HG03025 (cell line): Measurements from ENCODE around the gene ABCC4.

Experiments
- ATAC-seq: cut with Tn5 transposase; IDR thresholded peaks from one replicate; pipeline ENCODE4 v1.9.1; 2021; ENCODE audit warnings: mild to moderate bottlenecking, moderate library complexity; ENCODE audit not compliant: unreplicated experiment, low FRiP score

ABCC4 gene

DNA sequence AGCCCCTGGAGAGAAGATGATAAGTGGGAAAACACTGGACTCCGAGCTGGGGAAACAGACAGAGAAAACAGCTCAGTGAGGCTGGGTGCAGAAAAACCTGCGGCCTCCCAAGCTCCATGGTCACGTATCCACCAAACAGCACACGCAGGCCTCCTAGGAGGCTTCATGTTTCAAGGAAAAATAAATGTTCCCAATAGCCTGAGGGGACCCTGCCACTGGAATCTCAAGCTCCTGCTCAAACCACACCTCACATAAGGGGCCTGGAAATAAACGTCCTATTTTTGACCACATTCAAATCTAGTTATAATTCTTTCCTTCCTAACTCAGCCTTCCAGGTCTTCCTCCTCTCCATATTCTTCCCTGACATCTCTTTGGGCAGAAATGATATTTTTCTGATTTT lies 225.7 kb downstream of the ABCC4 start:
- no peak for ATAC-seq

DNA sequence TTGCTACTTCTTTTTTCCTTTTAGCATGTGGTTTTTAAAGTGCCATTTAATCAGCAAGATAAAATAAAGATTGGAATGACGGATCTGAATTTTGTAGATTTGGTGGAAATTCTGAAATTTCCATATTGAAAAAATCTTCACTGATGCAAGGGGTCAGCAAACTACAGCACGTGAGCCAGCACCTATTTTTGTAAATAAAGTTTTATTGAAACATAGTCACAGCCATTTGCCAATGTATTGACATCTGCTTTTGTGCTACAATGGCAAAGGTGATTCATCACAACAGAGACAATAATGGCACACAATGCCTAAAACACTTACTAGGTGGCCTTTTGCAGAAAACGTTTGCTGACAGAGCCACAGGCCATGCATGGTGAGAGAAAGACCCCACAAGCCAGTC lies 226.4 kb downstream of the ABCC4 start:
- no peak for ATAC-seq

DNA sequence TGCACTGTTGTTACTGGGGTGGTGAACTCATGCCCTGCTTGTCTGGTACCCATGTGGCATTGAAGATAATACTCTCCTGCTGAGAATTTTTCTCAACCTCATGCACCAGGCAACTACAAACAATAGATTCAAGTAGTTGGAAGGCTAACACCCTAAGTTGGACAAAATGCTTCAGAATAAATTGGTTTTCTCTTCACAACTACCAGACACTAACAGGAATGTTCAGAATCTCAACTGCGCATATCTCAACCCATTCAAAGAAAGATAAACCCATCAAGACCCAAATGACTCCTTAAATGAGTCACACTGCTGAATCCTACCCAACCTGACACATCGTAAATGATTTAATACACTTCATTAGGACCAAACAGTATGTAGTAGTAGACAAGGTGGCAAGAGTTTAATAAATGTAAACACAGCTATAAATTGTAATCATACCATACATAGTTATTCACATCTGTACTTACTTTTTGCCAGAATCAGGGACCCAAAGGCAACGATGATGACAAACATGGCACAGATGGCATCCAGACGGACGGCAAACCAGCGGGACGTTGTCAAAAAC lies 227.4 kb downstream of the ABCC4 start:
- no peak for ATAC-seq

DNA sequence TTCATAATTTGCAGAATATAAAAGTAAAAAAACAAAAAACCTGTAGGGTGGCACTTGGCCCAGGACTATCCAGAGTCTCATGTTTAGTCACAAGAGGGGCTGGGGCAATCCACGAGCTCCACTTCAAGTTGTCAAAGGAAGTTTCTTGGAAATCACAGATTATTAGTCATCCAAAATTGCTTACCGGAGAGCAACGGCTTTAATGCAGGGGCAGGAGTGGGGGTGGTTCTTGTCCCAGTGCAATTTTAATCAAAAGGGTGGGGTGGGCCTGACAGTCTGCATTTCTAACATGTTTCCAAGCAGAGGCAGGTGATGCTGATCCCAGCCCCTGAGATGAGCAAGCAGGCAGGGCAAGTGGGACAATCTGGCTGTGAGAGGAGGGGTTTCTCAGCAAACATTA lies 233.9 kb downstream of the ABCC4 start:
- ATAC-seq: no peak

DNA sequence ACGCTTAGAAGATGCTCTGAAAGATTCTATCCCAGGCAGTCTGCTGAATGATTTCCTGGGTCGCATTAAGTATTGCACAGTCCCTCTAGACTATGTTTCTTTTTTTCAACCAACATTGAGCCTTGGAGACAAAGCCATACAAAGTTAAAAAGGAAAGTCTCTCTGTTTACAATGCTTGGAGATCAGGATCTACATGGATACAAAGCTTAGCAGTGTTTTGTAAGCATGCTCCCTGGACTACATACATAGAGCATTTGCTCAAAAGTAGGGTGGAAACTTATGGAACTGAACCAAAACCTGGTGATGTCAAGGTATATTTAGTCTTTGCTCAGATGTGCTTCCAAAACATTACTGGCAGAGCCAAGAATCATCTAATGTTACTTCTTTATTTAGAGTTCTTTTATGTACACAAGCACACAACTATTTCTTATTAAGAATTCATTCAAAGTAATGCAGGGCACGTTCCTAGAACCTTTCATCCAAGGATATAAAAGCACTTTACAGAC lies 241.2 kb downstream of the ABCC4 start:
- ATAC-seq: no peak

- no peak for ATAC-seq
Measured at GRCh38 chr13:95059306-95059705, 241.9 kb downstream of the ABCC4 start.

DNA sequence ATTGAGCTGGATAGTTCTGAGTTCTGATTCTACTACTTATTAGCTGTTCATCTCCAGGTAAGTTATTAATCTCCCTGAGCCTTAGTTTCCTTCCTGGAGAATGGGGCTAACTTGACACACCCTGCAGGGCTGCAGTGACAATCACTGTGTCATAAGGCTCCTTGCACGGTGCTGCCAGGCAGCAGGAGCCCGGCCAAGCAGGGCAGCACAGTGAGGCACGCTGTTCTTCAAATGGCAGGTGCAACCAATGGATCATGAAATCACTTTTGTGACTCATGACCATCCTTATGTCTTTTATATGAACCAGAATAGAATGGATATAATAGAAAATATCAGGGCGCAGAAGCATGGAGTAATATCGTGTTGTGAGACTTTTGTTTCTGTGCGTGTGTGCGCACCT lies 242.6 kb downstream of the ABCC4 start:
- ATAC-seq: no peak

- no peak for ATAC-seq
Measured at GRCh38 chr13:95056266-95056665, 245.0 kb downstream of the ABCC4 start.

DNA sequence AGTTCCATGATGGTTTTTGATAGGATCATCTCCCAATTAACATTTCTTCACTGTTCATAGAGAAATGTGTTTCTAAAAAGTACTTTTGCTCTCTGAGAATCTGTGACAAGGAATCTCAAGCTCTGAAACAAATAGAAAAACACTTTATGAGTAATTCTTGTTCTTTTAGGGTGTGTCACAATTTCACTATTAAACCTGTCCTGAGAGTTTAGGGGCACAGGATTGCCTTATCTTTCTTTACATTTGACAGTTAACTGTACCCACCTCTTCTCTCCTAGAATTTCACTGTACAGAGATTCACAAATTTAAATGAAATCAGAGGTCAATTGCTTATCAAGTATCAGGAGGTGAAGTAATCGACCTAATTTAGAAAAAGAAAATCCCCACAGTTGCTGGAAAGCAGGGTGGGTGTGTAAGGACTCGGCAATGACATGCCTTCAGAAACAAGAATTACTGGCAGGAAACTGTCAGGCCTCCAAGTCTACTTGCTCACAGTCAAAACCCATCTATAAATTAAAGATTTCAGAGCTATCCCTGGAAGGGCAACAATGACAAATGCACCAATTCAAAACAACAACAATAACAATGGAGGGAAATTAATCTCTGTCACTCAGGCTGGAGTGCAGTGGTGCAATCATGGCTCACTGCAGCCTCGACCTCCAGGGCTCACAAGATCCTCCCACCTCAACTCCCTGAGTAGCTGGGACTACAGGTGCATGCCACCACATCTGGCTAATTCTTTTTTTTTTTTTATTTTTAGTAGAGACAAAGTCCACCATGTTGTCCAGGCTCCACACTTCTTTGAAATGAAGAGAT lies 250.2 kb downstream of the ABCC4 start:
- ATAC-seq: peak; percentile 66

- no peak for ATAC-seq
Measured at GRCh38 chr13:95049772-95050171, 251.5 kb downstream of the ABCC4 start.

GRCh38 chr13:95044452-95045205 lies 256.6 kb downstream of the ABCC4 start:
- ATAC-seq: no peak

DNA sequence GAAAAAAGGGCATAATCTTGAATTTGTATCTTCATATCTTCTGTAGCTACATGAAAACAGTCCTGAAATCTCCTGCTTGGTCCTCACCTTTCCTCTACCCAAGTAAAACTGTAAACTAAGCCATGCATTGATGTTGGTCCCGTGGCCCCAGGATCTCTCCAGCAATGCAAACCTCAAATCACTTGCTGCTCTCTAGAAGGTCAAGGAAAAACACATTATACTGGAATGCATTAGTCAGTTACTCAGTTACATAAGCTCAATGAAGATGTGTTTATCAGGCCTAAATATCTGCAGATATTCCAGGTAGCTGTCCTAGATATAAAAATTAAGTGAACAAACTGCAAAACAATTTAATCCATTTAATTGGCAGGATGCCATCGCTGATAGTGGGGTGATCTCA lies 261.8 kb downstream of the ABCC4 start:
- no peak for ATAC-seq

DNA sequence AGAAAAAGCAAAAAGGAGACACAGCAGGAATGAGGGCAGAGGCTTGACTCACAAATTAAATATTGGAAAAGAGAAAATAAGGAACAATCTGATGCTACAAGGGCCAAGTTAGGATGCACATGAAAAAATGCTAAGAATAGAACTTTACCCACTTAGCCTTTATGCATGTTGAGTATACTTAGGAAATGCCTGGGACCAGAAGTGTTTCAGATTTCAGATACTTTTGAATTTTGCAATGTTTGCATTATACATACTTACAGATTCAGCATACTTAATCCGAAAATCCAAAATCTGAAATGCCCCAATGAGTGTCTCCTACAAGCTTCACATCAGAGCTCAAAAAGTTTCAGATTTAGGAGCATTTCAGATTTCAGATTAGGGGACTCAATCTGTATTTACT lies 262.3 kb downstream of the ABCC4 start:
- no peak for ATAC-seq

GRCh38 chr13:95035311-95036109 lies 265.7 kb downstream of the ABCC4 start:
- no peak for ATAC-seq

DNA sequence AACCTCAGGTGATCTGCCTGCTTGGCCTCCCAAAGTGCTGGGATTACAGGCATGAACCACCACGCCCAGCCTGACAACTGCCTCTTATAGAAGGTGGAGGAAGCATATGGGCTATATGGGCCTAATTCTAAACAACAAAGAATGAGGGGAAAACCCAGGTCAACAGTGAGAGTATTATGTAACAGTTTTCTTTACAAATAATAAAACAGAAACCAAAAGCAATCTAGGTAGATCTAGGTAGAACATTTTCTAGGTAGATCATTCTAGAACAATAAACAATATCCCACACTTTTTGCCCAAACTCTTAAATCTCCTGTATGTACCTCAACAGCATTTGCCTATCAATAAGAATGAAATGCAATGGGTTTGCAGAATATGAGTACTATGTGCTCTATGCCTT lies 267.4 kb downstream of the ABCC4 start:
- no peak for ATAC-seq

- no peak for ATAC-seq
Measured at GRCh38 chr13:95032121-95032520, 269.1 kb downstream of the ABCC4 start.

- no peak for ATAC-seq
Measured at GRCh38 chr13:95030821-95031343, 270.4 kb downstream of the ABCC4 start.

DNA sequence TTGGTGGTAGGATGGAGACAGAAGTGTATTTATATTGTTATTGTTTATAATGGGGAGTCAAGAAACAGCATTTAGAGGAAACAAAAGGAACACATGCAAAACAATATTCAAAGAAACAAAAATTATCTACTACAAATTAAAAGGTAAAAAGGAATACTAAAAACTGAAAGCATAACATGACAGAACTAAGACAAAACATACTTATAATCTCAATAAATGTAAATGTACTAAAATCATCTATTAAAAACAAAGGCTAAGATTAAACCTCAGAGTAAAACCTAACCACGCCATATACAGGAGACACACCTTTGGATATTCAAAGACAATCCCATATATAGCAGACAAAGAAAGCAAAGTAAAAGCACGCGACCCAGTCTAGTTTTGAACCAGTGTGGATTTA lies 273.6 kb downstream of the ABCC4 start:
- ATAC-seq: no peak

DNA sequence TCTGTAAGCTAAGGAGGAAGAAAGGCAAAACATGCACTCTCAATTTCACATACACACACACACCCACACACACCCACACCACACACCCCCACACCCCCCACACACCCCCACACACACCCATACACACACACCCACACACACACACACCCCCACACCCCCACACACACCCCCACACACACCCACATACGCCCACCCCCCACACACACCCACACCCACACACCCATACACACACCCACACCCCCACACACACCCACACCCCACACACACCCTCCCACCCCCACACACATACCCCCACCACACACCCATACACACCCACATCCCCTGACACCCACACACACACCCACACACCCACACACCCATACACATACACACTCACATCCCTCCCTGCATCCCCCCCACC lies 276.1 kb downstream of the ABCC4 start:
- no peak for ATAC-seq

DNA sequence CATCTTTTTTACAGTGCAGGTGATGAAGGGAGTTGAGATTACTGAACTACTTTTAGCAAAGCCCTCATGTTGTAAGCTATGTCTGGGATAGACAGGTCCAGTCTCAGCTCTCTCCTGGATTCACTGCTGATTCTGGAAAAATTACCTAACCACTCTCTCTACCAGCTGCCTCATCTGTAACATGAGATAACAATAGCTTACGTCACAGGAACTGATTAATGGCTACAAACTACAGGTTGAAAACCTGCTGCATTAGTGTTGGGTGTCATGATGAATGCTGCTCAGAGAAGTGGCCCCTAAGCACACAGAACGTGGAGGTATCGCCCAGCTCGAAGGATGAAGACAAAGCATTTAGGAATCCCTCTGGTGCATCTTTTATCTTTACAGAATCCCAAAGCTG lies 277.8 kb downstream of the ABCC4 start:
- no peak for ATAC-seq
